ENCODE measurements around the gene PCDHB11.
"Not testable (repeated sequence)": the region's sequence is repeated elsewhere in the genome, so short reads cannot be mapped to it uniquely, and the experiment has no call there.

Gene PCDHB11

GRCh38 chr5:141213656-141214339, 14.4 kb downstream of the PCDHB11 start, which contains the start of gene PCDHB13:
TSS of gene PCDHB13 (plus strand) at chr5:141213919. CDS start at chr5:141214124, 205 bp downstream.
- TF ChIP-seq CTCF (IDR thresholded peaks at IDR 0.05; ENCODE audit: low read length) = peak; percentile 26; the same call in 1 of the 2 replicates
- H3K79me2 ChIP-seq (ENCODE audit: insufficient read depth, low read length); H3K27ac ChIP-seq (ENCODE audit: low read depth, low read length, poor library complexity, severe bottlenecking); H3K4me1 ChIP-seq (ENCODE audit: insufficient read depth, low read length, severe bottlenecking); H4K20me1 ChIP-seq (ENCODE audit: insufficient read depth, low read length); H3K9me3 ChIP-seq (ENCODE audit: low read length); H3K4me2 ChIP-seq (ENCODE audit: low read length); H3K9me2 ChIP-seq (ENCODE audit: low read depth, low read length); H3K4me3 ChIP-seq (ENCODE audit: low read depth, low read length, poor library complexity, severe bottlenecking); H3K27me3 ChIP-seq (ENCODE audit: insufficient read depth, low read length); H3K36me3 ChIP-seq (ENCODE audit: insufficient read depth, low read length); H2AFZ ChIP-seq (ENCODE audit: low read length); H3K9ac ChIP-seq (ENCODE audit: low read length); H3F3A ChIP-seq (ENCODE audit: insufficient read depth, low read length): not testable (repeated sequence)

- not testable (repeated sequence) for H4K20me1 ChIP-seq (ENCODE audit: insufficient read depth, low read length); H3K36me3 ChIP-seq (ENCODE audit: insufficient read depth, low read length); H2AFZ ChIP-seq (ENCODE audit: low read length); H3K4me1 ChIP-seq (ENCODE audit: insufficient read depth, low read length, severe bottlenecking); H3K4me3 ChIP-seq (ENCODE audit: low read depth, low read length, poor library complexity, severe bottlenecking); H3K79me2 ChIP-seq (ENCODE audit: insufficient read depth, low read length); H3K9ac ChIP-seq (ENCODE audit: low read length); H3K9me2 ChIP-seq (ENCODE audit: low read depth, low read length); H3K27me3 ChIP-seq (ENCODE audit: insufficient read depth, low read length); H3K27ac ChIP-seq (ENCODE audit: low read depth, low read length, poor library complexity, severe bottlenecking); H3F3A ChIP-seq (ENCODE audit: insufficient read depth, low read length); H3K9me3 ChIP-seq (ENCODE audit: low read length); H3K4me2 ChIP-seq (ENCODE audit: low read length)
Observed at GRCh38 chr5:141214583-141214982, 15.2 kb downstream of the PCDHB11 start.

- not testable (repeated sequence) for H2AFZ ChIP-seq (ENCODE audit: low read length); H3K36me3 ChIP-seq (ENCODE audit: insufficient read depth, low read length); H3K4me3 ChIP-seq (ENCODE audit: low read depth, low read length, poor library complexity, severe bottlenecking)
Observed at GRCh38 chr5:141215504-141215903, 16.1 kb downstream of the PCDHB11 start.

GRCh38 chr5:141216035-141216434, 16.6 kb downstream of the PCDHB11 start:
- not testable (repeated sequence) for H3F3A ChIP-seq (ENCODE audit: insufficient read depth, low read length); H3K4me3 ChIP-seq (ENCODE audit: low read depth, low read length, poor library complexity, severe bottlenecking); H3K36me3 ChIP-seq (ENCODE audit: insufficient read depth, low read length); H2AFZ ChIP-seq (ENCODE audit: low read length); H3K27ac ChIP-seq (ENCODE audit: low read depth, low read length, poor library complexity, severe bottlenecking); H3K9me2 ChIP-seq (ENCODE audit: low read depth, low read length); H3K27me3 ChIP-seq (ENCODE audit: insufficient read depth, low read length); H4K20me1 ChIP-seq (ENCODE audit: insufficient read depth, low read length); H3K9me3 ChIP-seq (ENCODE audit: low read length); H3K4me2 ChIP-seq (ENCODE audit: low read length); H3K4me1 ChIP-seq (ENCODE audit: insufficient read depth, low read length, severe bottlenecking); H3K9ac ChIP-seq (ENCODE audit: low read length); H3K79me2 ChIP-seq (ENCODE audit: insufficient read depth, low read length)

More at GRCh38 chr5:141215504-141215903, 16.1 kb downstream of the PCDHB11 start:
- H3K4me1 ChIP-seq (ENCODE audit: insufficient read depth, low read length, severe bottlenecking); H3K4me2 ChIP-seq (ENCODE audit: low read length); H3K79me2 ChIP-seq (ENCODE audit: insufficient read depth, low read length); H3K27ac ChIP-seq (ENCODE audit: low read depth, low read length, poor library complexity, severe bottlenecking); H3K9ac ChIP-seq (ENCODE audit: low read length); H3K27me3 ChIP-seq (ENCODE audit: insufficient read depth, low read length); H3F3A ChIP-seq (ENCODE audit: insufficient read depth, low read length); H3K9me2 ChIP-seq (ENCODE audit: low read depth, low read length); H4K20me1 ChIP-seq (ENCODE audit: insufficient read depth, low read length); H3K9me3 ChIP-seq (ENCODE audit: low read length): not testable (repeated sequence)
